NCI-H2107 (cell line): ENCODE data around the gene BTRC.
"Not testable (repeated sequence)": the region's sequence is repeated elsewhere in the genome, so short reads cannot be mapped to it uniquely, and the experiment has no call there.

ENCODE experiments used
- DNase-seq: peaks from one replicate; lab custom pipeline; 2025; lab: John Stamatoyannopoulos, UW

The BTRC gene

GRCh38 chr10:101346177-101346576 lies 7.8 kb upstream of the BTRC start:
- DNase-seq: no peak

- no peak for DNase-seq
These were observed 2.9 kb upstream of the BTRC start for GRCh38 chr10:101351017-101351416.

- DNase-seq: no peak
These were observed 2.5 kb upstream of the BTRC start for GRCh38 chr10:101351477-101351876.

DNA sequence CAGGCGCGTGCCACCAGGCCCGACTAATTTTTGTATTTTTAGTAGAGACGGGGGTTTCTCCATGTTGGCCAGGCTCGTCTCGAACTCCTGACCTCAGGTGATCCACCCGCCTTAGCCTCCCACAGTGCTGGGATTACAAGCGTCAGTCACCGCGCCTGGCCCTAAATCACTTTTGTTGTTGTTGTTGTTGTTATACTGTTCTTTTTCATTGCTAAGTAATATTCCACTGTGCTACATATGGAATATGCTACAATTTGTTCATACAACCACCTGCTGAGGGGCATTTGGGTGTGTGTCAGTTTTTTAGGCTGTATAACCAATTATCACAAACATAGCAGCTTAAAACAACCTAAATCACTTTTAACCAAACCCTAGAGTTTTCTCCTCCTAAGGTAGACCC lies 1.1 kb upstream of the BTRC start:
- DNase-seq: not testable (repeated sequence)

DNA sequence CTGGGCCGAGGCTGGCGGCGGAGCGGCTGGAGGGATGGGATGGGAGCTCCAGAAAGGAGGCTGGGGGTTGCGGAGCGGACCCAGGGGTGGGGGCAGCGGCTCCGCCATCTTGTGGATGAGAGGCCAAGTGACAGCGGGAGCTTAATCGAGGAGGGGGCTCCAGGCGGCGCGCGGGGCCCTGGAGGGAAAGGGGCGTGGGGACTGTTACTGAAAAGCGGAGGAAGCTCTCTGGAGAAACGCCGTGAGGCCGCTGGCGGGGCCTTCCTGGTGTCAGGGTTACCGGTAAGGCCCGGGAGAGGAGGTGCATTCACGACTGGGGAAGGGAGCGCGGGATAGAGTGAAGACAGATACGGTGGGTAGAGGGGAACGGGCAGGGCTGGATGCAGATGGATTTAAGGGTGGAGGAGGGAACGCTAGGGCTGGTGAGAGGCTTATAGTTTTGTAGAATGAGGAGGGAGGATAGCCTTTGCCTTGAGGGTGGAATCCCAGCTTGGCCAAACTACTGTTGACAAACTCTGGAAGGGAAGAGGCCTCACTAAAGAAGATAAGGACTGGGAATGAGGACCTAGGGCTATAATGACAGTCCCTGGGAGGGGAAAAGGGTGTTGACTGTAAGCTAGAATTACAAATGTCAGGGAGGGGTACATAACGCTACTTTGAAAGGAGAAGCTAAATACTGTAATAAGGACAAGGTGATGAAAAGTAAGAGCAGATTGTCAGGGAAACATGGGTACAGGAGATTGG lies 535 bp downstream of the BTRC start:
- no peak for DNase-seq

GRCh38 chr10:101355072-101355706 lies 1.2 kb downstream of the BTRC start:
- no peak for DNase-seq

DNA sequence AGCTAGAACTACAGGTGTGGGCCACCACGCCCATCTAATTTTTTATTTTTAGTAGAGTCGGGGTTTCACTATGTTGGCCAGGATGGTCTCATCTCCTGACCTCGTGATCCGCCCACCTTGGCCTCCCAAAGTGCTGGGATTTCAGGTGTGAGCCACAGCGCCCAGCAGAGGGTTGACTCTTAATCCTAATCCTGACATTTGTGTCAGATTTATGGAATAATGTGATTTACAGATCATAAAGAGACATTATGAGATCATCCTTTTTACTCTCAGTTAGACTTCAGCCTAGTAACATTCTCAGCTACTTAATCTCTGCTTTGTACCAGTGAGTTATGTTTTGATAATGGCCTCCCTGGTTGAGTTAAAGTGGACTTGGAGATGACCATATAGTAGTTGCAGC lies 2.2 kb downstream of the BTRC start:
- no peak for DNase-seq

GRCh38 chr10:101357958-101358357 lies 4.0 kb downstream of the BTRC start:
- DNase-seq: no peak

- DNase-seq: no peak
These were observed 4.8 kb downstream of the BTRC start for GRCh38 chr10:101358706-101359300.

DNA sequence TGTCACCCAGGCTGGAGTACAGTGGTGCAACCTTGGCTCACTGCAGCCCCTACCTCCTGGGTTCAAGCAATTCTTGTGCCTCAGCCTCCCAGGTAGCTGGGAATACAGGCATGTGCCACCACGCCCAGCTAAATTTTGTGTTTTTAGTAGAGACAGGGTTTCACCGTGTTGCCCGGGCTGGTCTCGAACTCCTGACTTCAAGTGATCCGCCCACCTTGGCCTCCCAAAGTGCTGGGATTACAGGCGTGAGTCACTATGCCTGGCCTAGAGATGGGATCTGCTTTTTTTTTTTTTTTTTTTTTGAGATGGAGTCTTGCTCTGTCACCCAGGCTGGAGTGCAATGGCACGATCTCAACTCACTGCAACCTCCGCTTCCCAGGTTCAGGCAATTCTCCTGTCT lies 6.1 kb downstream of the BTRC start:
- not testable (repeated sequence) for DNase-seq

GRCh38 chr10:101360841-101361240 lies 6.9 kb downstream of the BTRC start:
- DNase-seq: not testable (repeated sequence)

DNA sequence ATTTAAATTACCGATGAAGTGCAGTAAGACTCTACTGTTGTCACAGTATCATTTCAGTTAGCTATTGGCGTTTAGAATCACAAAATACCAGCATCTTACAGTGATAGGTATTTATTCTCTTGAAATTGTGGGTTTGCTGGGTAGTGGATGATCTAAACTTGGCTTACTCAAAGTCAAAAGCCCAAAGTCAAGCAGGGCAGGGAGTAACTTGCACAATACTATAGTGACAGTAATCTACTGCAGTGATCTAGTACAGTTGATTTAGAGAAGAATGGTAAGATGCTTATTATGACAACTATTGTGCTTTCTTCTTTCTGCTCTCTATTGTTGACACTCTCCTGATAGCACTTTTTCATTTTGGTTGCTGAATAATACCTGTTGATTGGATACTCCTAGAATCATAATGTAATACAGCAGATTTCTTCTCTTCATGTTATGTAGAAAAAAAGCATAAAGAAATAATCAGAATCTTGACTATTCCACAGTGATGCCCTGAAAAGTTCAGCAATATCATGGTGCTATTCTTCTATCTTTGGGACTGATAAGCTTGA lies 10.0 kb downstream of the BTRC start:
- no peak for DNase-seq

DNA sequence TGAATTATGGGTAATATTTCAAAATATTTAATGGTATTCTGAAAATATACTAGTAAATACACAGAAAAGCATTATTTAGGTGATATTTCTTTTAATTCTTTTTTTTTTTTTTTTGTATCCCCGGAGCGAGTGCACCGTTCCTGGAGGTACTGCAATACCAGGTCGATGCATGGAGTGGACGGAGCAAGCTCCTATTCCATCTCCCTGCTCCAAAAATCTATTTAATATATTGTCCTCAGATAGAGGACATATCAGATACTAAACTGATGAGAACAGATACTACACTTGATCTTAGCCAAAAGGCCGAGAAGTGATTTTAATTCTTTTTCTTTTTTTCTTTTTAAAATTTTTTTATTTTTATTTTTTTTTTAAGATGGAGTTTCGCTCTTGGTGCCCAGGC lies 10.8 kb downstream of the BTRC start:
- DNase-seq: no peak

- DNase-seq: no peak
These were observed 13.8 kb downstream of the BTRC start for GRCh38 chr10:101367569-101368453.

DNA sequence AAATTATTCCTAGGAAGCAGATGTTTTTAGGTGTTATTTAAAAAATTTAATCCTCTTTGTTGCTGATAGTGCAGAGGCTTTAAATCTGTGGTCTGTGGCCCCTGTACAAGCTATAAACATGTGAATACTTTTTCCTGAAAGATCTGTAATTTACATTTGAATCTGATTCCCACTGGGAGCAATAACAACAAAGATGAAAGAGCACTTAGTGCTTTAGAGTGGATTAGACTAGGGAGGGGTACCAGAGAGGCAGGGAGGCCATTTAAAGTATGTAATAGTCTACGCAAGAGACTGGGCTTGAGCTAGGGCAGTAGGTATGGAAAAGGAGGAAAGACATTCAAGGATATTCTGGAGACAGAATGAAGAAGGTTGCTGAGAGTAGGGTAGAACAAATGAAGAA lies 19.1 kb downstream of the BTRC start:
- DNase-seq: no peak

GRCh38 chr10:101373993-101374392 lies 20.0 kb downstream of the BTRC start:
- not testable (repeated sequence) for DNase-seq

DNA sequence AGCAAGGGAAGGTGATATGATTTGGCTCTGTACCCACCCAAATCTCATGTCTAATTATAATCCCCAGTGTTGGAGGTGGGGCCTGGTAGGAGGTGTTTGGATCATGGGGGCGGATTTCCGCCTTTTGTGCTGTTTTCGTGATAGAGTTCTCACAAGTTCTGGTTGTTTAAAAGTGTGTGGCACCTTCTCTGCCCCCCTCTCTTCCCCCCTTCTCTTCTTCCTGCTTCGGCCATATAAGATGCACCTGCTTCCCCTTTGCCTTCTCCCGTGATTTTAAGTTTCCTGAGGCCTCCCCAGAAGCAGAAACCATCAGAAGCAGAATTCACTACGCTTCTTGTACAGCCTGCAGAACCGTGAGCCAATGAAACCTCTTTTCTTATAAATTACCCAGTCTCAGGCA lies 21.1 kb downstream of the BTRC start:
- no peak for DNase-seq

DNA sequence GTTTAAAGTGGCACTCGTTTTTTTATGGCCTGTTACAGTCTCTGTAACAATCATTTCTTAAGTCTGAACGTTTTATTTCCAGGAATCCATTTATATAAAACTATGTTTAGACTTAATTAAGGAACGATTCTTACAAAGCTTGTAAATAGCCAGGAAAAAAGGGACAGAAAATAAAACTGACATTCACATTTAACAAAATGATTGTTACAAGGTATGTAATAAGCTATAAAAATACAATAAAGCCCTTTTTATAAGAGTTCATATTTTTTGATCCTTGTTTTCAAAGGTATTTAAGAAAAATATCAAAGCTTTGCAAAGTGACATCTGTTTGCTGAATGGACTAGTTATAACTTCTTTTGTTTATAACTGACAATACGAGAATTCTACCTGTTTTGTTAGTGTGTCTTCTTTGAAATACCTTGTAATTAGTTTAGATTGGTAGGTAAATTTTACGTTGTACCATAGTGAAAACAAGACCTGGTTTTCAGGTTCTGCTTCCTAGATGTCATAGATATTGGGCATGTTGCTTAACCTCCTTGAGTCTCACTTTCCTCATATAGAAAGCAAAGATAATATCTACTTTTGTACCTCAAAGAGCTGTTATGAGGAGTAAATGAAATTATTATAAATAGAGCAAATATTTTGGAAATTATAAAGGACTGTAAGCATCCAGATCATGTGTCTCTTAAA lies 25.8 kb downstream of the BTRC start:
- no peak for DNase-seq

DNA sequence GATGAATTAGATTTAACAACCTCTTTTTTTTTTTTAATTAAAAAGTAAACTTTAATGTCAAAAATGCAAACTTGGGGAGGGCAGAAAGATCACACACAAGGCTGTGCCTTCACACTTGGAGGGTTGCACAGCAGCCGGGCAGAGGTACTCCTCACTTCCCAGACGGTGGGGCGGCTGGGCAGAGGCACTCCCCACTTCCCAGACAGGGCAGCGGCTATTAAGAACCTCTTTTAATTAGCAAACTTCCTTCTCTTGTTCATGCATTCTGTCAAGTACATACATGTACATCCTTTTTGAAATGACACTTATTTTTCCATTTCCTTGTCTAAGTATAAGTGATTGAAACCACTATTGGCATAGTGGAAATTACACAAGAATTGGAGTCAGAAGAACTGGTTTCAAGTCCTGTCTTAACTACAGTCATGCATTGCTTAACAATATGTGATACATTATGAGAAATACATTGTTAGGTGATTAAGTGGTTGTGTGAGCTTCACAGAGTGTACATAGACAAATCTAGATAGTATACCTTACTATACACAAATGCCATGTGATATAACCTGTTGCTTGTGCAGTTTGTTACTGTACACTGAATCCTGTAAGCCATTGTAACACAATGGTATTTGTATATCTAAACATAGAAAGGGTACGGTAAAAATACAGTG lies 26.5 kb downstream of the BTRC start:
- DNase-seq: no peak

DNA sequence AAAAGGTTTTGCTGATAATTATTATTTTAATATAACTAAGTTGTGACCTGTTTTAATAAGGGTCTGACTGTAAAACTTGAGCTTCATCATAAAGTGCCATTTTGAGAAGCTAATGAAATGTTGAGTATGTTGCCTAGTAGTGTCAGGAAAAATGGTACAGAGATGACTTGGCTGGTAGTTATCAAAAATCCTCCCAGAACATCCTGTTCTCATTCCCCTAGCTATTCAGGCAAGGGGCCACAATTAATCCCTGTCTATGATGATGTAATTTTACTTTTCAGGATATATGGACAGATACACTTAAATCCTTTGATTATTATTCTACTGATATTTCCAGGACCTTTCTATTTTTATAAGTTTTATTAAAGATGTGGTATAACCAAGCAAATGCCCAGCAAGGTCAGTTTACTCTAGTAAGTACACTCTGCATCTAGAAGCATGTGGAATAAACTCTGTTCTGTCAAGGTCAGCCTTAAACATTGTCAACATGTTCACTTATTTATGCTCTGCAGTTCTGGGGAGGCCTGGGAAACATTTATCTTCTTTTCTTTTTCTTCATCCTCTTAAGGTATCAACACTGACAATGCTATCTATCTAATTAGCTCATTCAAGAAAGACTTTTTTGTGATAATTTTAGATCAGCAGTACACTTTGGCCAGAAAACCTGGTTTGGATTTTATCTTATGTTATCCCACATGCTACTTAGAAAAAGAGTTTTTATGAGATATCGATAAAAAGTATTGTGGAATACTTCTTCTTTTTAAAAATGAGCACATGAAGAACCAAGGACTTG lies 32.1 kb downstream of the BTRC start:
- DNase-seq: no peak
